ENCODE data around the gene UVSSA.
"Not testable (repeated sequence)": the region's sequence is repeated elsewhere in the genome, so short reads cannot be mapped to it uniquely, and the experiment has no call there.

Gene UVSSA

DNA sequence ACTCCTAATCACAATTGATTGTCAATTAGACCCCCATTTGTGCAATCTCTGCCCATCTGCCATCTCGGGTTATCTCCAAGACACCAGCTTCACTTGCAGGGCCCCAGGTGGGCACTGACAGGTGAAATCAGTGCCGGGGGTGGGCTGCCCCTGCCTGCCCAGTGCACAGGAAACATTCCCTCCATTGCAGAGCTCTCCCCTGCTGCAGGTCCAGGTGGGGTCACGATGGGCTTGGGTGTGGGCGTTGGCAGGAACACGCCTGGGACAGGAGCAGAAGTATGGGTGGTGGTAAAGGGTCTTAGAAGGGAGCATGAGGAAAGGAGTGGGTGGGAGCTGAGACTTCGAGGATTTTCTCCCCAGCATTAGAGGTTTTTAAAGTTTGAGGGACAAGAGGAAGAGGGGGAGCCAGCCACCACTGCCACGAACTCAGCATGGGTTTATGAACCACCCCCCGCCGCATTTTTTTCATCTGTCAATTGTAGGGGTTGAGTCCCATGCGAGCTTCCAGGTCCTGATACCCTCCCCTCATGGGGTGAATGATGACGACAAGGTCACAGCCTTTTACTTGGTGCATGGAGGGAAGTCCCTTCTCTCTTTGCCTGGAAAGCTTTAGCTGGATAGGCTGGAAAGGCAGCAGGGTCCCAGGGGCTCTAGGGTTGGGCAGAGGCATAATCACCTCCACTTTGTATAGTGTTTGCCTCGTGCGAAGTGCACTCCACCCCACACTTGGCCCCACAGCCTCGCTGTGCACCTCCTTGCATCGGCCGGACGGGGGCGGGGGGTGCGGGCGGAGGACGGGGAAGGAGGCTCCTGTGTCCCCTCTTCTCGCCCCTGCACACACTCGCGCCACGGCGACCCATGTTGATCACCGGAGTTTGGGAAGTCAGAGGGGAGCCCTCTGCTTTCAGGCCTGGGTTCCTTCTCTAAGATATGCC, 62.8 kb downstream of the UVSSA start:
- no peak for DNase-seq

DNA sequence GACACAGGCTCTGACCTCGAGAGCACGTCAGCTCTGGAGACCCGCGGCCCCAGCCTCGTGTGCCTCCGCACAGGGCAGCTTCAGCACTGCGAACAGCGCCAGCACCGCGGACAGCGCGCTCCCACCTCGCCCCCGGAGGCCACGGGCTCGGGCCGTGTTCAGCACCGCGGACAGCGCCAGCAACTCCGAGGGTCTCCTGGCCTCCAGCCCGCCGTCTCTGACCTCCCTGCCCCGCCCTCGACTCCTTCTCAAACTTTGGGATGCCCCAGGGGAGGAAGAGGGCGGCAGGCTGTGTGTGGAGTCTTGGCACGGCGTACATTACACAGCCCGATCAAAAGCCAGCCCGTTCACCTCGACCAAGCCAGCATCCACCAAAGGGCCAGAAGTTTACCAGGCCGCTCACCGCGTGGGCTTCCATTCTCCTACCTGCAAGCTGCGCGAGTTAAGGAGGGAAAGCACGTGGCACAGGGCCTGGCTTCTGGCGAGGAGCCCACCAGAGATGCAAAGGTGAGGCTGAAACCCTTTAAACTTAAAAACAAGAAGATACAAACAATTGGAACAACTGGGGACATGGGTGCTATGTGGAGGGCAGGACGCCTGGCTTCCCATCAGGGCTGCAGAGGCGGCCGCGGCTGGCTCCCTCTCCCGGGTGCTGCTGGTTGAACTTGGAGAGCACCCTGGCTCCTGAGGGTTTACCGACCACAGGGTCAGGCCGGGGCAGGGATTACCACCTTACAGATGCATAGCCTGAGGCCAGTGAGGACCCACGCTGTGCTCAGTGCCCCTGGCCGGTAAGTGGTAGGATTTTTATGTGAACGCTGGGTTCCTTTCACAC, 63.7 kb downstream of the UVSSA start:
- DNase-seq = no peak

DNA sequence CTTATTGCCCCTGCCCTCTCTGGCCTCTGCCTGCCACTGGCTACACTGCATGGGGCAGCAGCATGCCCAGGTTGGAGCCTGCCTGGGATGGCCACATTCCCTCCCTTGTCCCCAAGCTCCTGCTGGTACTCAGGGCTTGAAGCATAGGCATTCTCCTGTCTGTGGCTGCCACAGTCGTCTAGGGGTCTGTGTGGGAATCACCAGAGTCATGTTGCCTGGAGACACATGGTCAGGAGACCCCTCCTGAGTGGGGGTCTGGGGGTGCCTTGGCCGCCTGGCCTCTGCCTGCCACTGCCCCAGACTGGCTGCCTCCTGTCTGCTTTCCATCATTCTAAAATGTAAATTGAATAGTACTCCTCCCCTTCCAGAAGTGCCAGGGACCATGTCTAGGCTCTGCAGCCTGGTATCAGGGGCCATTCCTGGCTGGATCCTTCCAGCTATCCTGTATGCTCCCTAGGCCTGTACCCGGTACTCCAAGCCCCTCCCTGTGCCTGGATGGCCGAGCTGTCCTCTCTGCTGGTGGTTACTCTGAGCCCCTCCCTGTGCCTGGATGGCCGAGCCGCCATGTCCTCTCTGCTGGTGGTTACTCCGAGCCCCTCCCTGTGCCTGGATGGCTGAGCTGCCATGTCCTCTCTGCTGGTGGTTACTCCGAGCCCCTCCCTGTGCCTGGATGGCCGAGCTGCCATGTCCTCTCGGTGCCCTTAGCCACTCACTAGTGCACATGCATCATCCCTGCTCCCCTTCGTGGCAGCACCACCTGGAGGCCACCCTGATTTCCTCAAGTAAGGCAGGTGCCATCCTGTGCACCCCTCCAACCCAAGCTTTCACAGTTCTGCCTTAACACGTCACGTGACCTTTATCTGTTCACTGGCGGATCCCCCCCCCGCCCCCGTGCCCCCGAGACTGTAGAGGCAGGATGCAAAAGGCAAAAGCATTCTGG, 64.7 kb downstream of the UVSSA start:
- DNase-seq = no peak

DNA sequence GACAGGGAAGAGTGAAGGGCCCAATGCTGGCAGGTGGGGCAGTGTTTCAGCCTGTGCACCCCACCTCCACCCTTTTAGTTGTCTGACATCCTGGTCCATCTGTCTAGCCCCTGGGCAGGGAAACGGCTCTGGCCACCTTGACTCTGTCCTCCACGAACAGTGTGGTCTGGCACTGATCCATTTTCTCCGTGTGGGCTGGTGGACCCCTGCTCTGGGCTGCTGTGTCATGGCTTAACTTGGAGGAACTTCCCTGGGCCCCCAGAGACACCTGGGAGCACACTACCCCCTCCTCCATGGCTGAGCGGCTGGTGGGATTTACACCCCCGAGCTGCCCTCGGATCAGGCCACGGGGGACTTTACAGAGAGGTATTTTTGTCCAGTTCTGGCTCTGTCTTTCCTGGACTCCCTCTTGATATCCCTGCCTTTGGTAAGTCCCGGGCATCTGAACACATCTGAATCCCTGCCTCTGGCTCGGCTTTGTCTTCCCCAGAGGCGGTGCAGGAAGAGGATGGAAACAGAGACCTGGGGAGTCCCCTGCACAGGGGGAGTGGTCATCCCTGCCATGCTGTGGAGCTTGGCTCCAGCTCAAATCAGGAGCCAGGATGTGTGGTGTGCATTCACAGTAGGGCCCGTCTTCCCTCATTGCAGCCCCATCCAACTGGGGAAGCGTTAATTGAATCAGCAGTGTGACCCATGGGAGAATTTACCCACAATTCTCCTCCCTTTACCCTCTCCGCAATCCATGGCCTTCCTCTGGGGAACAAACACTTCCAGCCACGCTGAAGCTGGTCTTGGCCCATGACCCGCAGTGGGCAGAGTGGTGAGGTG, 65.6 kb downstream of the UVSSA start:
- DNase-seq = no peak

DNA sequence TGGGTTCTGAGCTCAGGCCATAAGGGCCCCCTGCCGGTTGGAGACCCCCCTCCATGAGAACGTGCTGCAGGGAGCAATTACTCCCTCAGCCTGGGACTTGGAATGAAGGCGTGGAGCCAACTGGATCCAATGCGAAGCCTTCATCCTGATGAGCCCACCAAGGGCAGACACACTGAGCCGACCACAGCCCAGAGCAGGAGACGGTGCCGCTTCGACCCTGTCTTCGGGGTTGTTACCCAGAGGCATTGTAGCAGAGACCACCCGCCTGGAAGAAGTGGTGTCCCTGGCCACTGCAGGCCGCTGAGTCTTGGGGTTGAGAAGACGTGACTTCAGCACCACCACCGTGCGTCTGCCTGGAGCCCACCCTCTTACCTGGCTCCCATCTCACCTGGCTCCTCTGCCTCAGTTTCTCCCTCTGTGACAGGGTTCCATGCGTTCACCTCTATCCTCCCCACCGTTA, 66.2 kb downstream of the UVSSA start:
- no peak for DNase-seq

DNA sequence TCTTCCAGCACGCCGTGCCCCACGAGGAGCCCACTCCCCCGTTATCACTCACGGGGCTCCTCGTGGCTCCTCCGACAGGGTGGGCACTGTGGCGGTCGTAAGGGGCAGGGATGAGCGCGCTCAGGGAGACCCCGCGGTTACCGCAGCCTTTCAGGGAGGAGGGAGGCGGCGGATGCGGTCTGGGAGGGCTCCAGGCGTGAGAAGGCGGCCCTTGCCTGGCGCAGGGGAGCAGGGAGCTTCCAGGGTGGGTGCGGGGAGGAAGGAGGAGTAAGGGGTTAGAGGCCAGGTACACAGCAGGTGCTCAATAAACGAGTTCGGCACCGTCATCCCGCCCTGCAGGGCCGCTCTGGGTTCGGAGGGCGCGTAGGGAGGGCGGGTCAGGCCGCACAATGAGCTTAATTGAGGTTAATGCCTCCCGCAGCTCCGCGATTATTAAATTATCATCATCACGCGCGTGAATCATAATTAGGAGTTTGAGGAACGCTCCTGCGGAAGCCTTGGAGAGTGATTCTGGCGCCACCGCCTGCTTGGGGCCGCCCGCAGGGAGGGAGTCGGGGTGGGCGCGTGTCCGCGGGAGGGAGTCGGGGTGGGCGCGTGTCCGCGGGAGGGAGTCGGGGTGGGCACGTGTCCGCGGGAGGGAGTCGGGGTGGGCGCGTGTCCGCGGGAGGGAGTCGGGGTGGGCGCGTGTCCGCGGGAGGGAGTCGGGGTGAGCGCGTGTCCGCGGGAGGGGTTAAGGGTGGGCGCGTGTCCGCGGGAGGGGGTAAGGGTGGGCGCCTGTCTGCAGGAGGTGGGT, 66.9 kb downstream of the UVSSA start:
- no peak for DNase-seq

DNA sequence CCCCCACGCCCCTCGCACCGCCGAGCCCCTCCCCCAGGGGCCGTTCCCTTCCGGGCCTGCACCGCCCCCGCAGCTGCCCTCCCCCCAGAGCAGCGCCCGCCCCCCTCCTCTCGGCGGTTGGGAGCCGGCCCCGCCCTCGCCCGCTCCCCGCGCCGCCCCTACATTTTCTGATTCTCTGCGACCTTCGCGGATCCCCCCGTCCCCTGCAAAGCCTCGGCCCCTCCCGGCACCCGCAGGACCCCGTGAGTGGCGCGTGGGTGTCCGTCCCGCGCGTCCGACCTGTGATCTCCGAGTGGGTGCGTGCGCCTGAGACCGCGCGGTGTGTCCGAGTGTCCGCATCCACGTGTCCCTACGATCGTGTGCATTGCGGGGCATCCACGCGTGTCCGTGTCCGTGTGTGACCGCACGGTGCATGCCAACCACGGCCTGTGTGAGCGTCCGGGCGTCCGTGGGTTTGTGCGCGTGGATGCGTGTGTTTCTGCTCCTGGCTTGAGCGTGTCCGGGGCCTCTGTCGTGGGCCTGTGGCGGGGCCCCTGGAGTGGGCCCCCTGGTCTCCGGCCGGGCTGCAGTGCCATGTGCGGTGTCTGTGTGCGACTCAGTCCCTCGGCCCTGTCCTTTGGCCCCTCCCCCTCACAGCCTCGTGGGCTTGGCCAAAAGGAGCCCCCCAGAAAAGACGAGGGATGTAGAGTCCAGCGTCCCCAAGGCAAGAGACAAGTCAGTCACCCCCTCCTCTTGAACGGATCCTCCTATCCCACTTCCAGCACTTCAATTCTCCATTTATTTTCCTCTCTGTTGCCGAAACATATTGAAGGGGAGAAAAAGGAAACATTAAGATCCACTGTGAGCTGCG, 68.0 kb downstream of the UVSSA start:
- DNase-seq = no peak

DNA sequence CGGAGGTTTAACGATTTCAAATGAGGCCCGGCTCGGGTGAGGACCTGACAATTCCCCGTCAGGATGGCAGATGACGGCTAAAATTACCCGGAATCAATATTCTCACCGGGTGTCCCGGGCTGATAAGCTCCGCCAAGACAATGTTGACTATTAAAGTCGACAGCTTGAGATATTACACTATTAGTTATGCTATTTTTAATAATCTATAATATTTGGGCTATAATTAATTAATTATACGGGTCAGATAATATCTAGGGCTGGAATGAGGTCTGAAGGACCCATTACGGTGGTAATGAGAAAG, 68.6 kb downstream of the UVSSA start:
- DNase-seq = no peak

DNA sequence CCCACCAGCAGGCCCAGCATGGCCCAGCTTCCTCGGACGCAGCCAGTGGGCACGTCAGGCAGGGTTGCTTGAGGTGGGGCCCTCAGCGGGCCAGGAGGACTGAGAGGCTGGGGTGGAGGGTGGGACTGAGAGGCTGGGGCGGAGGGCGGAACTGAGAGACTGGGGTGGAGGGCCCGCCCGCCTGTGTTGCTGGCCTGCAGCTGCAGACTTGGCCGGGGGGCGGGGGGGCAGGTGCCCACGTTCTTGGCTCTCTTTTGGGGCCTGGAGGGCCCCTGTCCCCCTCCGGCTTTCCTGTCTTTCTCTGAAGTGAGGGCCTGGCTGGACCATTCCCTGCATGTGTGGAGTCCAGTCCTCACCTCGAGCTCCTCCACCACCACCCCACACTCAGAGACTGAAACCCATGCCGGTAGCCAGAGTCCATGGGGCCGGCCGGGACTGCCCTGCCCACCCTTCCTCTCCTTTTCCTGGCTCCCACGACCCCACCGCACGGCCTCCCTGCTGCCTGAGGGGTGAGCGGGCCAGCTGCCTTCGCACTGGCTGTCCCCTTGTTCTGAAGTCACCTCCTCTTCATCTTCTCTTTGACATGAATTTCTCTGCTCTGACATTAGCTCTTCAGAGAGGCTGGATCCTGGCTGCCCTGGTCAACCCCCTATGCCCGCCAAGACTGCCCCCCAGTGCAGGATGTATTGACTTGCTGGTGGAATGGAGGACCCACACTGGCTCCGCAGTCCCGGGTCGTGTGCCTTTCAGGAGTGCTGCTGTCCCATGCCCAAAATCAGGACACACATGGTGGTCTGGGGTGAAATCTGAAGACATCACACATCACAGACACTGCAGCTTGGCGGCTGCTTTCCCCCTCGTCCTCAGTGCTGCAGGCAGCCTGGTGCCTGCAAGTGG, 69.3 kb downstream of the UVSSA start:
- DNase-seq = no peak

DNA sequence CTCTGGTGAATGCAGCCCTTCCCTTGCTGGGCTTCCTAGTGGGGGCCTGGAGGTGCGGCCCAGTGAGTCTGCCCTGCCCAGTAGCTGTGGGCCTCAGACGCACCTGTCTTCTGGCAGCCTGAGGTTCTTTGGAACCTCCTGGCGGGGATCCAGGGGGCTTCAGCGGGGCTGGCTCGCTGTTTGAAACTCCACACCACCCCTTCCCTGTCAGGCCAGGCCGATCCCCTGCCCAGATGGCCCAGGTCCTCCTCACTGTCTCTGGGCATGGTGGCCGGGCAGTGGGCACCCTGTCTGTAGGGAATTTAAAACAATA, 69.9 kb downstream of the UVSSA start:
- no peak for DNase-seq

DNA sequence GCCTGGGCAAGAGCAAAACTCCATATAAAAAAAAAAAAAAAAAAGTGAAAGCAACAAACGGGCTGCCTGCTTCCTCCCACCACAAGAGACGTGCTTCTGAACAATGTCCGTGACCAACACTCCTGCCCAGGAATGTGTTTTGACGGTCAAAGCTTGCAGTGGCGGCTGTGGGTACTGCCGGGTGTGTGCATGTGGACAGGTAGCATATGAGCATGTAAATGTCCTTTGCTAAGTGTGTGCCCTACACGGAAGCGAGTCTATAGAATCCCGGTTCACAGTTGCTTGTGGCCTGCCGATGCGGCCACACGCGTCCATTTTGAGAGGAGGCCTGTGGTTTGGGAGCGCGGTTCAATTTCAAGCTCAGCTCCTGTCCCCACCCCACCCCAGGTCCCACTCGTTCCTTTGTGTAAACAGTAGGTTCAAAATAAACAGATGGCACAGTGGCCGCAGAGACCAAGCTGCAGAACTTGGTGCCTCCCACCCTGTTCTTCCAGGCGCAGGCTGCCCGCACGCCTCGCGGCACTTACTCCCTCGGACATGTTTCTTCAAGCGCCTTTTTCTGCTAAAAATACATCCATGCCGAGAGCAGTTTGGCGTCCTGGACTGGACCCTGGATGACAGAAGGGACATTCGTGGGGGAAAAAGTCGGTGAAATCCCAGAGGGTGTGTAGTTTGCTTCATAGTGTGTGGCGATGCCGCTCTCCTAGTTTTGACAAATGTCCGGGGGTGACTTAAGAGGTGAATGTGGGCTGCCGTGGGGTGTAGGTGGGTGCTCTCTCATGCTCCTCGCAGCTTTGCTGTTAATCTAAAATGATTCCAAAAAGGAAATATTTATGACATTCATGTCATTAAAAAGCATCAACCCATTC, 70.7 kb downstream of the UVSSA start:
- DNase-seq = no peak

DNA sequence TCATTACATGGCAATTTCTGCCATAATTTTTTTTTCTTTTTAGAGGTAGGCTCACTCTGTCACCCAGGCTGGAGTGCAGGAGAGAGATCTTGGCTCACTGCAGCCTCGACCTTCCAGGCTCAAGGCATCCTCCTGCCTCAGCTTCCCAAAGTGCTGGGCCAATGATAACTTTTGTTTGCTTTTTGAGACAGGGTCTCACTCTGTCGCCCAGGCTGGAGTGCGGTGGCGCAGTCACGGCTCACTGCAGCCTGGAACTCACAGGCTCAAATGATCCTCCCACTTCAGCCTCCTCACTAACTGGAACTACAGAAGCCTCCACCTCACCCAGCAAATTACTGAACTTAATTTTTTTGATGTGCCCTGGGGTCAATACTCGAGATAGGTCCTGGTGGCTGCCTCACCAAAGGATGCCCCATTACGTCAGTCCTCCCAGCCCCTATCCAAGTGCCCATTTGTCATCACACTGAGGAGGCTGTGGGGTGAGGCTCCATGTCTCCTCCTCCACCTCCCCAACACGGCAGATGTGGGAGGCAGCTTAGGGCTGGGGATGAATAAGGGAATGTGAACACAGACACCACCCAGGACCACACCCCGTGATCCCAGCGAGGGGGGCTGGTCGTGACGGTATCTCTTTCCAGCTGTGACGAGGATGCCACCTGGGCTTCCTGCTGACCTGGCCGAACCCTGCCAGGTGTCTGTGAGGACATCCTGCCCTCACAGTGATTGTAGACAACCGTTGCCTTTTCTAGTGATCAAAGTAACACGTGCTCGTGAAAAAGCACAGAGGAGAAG, 71.7 kb downstream of the UVSSA start:
- DNase-seq = no peak

DNA sequence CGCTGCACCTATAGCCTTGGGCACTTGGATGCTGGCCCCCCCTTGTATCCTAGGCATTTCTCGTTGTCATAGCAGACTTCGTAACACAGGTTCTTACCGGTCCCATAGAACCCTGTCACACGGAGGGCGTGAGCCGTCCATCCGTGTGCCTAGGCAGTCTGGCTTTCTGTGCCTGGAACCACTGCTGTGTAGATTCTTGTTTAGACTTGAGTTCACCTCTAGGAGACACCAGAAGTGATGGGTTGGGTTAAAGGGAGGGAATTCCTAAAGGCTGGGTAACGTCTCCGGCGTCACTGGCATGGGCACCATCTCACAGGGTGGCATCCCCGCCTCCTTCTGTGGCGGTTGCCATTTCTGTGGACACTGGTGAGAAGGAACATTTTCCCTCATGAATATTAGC, 72.7 kb downstream of the UVSSA start:
- DNase-seq = no peak

DNA sequence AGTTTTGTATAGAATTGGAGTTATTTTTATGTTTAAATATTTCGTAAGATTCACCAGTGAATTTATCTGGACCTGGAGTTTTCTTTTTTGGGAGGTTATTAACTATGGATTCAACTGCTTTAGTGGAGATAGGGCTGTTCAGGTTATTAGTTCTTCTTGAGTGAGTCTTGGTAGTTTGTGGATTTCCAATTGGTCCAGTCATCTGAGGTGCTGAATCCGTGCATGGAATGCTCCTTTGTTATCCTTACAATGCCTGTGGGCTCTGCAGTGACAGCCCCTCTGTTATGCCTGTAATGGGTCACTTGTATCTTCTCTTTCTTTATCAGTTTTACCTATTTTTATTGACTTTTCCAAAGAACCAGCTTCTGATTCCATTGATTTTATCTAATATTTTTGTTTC, 74.6 kb downstream of the UVSSA start:
- no peak for DNase-seq

DNA sequence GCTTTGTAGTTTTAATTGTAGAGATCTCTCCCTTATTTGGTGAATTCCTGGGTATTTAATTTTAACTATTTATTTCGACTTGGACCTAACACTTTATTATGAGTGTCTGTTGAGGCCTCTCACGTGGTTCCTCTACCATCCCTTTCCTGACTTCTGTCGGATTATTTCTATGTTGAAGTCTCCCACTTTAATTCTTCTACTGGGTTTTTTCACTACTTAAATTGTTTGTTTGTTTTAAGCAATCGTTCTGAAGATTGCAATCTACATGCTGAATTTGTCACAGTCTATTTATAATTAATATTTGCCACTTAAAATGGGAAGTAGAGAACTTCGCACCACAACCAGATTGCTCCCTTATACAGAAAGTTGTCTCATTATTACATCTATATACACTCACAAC, 80.0 kb downstream of the UVSSA start:
- no peak for DNase-seq

DNA sequence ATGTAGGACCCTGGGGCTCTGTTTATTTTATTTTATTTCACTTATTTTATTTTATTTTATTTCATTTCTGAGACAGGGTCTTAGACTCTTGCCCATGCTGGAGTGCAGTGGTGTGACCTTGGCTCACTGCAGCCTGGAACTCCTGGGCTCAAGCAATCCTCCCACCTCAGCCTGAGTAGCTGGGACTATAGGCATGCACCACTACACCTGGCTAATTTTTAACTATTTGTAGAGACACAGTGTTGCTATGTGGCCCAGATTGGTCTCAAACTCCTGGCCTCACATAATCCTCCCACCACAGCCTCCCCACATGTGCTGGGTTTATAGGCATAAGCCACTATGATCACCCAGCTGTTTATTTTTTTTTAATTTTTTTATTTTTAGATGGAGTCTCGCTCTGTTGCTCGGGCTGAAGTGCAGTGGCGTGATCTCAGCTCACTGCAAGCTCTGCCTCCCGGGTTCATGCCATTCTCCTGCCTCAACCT, 96.7 kb downstream of the UVSSA start:
- not testable (repeated sequence) for DNase-seq
